DMS 273 (cell line): ENCODE data around the gene HOXA3.

ENCODE experiments used
- DNase-seq: peaks from one replicate; lab custom pipeline; 2025; ENCODE audit not compliant: unreplicated experiment; lab: John Stamatoyannopoulos, UW

Gene HOXA3

GRCh38 chr7:27157702-27158431, 5.5 kb upstream of the HOXA3 start:
- DNase-seq: no peak

GRCh38 chr7:27156916-27157701, 4.7 kb upstream of the HOXA3 start:
- DNase-seq: peak; percentile 66

GRCh38 chr7:27156508-27156898, 4.1 kb upstream of the HOXA3 start, which contains the start of gene HOXA7:
TSS of gene HOXA7 (minus strand) at chr7:27156675. CDS start at chr7:27156545, 130 bp downstream.
- peak; percentile 95 for DNase-seq

GRCh38 chr7:27155816-27156507, 3.6 kb upstream of the HOXA3 start:
- DNase-seq: peak; percentile 84

GRCh38 chr7:27154901-27155815, 2.8 kb upstream of the HOXA3 start:
- peak; percentile 51 for DNase-seq

- DNase-seq: no peak
Measured at GRCh38 chr7:27154369-27154768, 2.0 kb upstream of the HOXA3 start.

GRCh38 chr7:27153526-27153925, 1.1 kb upstream of the HOXA3 start:
- no peak for DNase-seq

- DNase-seq: no peak
Measured at GRCh38 chr7:27152816-27153442, 546 bp upstream of the HOXA3 start.

GRCh38 chr7:27151341-27151930, 947 bp downstream of the HOXA3 start:
- peak; percentile 41 for DNase-seq

GRCh38 chr7:27150568-27151340, 1.6 kb downstream of the HOXA3 start:
- DNase-seq: peak; percentile 91

- DNase-seq: peak; percentile 62
Measured at GRCh38 chr7:27149842-27150567, 2.4 kb downstream of the HOXA3 start.

GRCh38 chr7:27148756-27149641, 3.4 kb downstream of the HOXA3 start:
- peak; percentile 54 for DNase-seq

- no peak for DNase-seq
Measured at GRCh38 chr7:27148031-27148755, 4.2 kb downstream of the HOXA3 start.

- DNase-seq: no peak
Measured at GRCh38 chr7:27147199-27148030, 5.0 kb downstream of the HOXA3 start, which contains the start of gene HOXA6. TSS of gene HOXA6 (minus strand) at chr7:27147774. CDS start at chr7:27147749, 25 bp downstream.

GRCh38 chr7:27146491-27147198, 5.7 kb downstream of the HOXA3 start:
- no peak for DNase-seq
